HG03135 (cell line): ENCODE results near the gene EZH2.
A peak's percentile ranks its signal among the peaks of the same experiment; 100 is the strongest.

Experiments
- ATAC-seq: cut with Tn5 transposase; IDR thresholded peaks from one replicate; pipeline ENCODE4 v1.9.1; 2021; ENCODE audit warnings: mild to moderate bottlenecking, moderate library complexity; ENCODE audit not compliant: unreplicated experiment

The EZH2 gene

DNA sequence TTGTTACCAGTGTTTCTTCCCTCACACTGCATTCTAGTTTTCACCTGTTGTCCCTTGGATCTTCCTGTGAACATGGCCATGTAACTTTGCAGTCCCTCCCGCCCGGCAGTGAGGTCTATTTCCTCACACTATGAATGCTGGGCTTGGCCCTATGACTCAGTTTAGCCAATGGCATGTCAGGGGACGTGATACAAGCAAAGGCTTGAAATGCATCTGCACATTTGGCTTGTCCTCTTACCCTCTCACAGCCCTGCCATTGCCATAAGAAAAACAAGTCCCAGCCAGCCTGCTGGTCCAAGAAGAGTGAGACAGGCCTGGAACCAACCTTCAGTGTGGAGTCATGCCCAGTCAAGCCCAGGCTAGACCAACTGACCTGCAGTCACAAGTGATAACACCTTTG is 17.1 kb upstream of the EZH2 start:
- no peak for ATAC-seq

GRCh38 chr7:148898845-148899484 is 14.9 kb upstream of the EZH2 start:
- ATAC-seq: no peak

DNA sequence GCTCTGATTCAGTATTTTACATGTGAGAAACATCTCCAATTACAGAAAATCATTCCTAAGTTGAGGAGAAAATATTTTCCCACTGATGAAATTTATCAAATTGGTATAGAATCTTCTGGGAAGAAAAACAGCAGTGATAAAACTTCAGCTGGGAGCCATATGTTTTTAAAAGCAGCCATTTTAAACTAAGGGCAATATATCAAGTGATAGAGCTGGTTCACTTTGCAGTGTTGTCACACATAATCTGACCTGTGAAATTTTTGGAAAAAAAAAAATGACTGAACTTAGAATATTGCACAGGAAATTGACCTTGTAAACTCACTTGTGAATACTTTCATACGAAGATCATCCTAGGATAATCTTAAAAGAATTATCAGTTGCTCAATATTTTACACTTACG is 10.5 kb upstream of the EZH2 start:
- ATAC-seq: no peak

- no peak for ATAC-seq
Observed at GRCh38 chr7:148893071-148893470, 9.0 kb upstream of the EZH2 start.

GRCh38 chr7:148888300-148888699 is 4.2 kb upstream of the EZH2 start:
- ATAC-seq: no peak

DNA sequence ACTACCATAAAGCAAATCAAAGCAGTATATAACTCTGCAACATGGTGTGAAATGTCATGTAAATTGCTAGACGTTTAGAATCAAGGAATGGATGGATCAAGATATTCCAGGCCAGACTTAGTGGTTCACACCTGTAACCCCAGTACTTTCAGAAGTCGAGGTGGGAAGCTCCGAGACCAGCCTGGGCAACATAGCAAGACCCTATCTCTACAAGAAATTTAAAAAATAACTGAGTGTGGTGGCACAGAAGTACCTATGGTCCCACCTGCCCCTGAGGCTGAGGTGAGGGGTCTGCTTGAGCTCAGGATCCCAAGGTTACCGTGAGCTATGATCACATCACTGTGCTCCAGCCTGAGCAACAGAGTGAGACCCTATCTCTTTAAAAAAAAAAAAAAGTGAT is 2.8 kb upstream of the EZH2 start:
- no peak for ATAC-seq

DNA sequence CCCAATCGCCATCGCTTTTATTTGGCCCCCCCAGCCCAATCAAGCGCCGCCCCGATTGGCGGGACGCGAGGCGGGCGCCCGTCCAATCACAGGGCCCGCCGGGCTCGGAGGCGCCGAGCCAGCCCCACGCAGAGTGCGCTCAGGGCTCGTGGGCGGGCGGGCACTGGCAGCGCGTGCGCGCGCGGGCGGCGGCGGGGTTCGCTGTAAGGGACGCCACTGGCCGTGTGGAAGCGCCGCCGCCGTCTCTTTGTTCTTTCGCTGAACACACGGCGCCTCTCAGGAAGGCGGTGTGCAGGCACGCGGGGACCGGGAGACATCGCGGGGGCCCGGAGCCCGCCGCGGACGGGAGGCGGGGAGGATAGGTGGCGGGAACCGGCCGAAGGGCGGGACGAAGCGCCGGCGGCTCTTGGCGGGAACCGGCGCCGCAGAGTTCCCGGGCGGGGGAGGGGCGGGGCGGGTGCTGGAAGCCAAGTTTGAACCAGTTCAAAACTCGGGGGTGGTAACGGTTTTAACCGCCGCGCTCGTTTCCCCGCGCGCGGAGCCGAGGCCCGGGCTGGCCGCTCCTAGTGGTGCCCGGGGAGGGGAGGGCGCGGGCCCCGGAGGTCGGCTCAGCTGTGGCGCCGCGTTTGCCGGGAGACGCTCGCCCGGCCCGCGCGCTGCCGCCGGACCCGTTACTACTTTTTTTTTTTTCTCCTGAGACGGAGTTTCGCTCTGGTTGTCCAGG is 370 bp upstream of the EZH2 start:
- peak; percentile 88 for ATAC-seq

DNA sequence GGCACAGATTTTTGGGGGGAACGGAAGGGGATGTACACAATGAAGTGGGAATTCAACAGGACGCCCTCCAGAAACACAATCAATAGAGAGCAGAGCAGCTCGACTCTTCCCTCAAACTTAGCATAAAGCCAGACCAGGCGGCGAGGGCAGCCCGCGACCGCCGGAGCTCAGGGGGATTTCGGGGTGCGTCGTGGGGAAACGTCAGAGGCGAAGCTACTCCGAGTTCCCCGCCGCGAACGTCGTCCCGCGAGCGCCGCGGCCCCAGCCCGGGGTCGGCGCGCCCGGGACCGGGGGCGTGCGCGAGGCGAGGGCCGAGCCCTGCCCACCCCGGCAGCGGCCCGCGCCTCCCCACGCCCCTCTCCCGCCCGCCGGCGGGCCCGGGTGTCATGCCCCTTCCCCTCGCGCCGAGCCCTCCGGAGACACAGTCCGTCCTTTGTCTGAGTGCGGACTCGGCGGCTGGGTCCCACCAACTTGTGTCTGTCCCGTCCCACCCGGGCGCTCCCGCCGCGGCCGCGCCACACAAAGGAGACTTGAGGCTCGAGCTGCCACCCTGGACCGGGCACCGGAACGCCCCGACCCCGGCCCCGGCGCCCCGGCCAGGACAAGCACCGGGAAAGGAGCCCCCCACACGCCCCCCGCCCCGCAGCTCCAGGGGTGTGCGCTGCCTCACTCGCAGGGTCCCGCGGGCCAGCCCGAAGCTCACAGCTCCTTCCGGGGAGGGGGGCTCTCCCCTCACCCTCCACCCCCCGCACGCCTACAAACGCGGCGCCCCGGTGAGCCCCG is 634 bp downstream of the EZH2 start:
- ATAC-seq: peak; percentile 34

GRCh38 chr7:148882841-148883265 is 1.2 kb downstream of the EZH2 start:
- ATAC-seq: no peak

GRCh38 chr7:148882192-148882591 is 1.9 kb downstream of the EZH2 start:
- ATAC-seq: no peak

DNA sequence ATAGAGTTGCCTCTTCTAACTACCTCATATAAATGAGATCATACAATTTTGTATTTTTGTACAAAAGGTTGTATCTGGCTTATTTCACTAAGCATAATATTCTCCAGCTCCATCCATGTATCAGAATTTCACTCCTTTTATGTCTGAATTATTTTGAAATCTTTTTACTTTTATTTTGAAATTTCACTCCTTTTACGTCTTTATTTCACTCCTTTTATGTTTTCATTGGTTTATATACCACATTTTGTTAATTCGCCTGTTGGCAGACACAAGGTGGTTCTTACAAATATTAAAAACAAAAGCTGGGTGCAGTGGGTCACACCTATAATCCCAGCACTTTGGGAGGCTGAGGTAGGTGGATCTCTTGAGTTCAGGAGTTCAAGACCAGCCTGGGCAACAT is 5.8 kb downstream of the EZH2 start:
- ATAC-seq: no peak

- ATAC-seq: no peak
Observed at GRCh38 chr7:148877517-148877916, 6.6 kb downstream of the EZH2 start.

- ATAC-seq: no peak
Observed at GRCh38 chr7:148872188-148872587, 11.9 kb downstream of the EZH2 start.

DNA sequence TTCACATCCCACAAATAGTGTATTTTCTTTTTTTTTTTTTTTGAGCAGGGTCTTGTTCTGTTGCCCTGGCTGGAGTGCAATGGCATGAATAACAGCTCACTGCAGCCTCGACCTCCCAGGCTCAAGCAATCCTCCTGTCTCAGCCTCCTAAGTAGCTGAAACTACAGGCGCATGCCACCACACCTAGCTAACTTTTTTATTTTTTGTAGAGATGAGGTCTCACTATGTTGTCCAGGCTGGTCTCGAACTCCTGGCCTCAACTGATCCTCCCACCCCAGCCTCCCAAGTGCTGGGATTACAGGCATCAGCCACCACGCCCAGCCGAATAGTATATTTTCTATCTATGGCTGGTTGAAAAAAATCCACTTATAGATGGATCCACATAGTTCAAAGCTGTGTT is 12.5 kb downstream of the EZH2 start:
- no peak for ATAC-seq

GRCh38 chr7:148871030-148871429 is 13.1 kb downstream of the EZH2 start:
- no peak for ATAC-seq

DNA sequence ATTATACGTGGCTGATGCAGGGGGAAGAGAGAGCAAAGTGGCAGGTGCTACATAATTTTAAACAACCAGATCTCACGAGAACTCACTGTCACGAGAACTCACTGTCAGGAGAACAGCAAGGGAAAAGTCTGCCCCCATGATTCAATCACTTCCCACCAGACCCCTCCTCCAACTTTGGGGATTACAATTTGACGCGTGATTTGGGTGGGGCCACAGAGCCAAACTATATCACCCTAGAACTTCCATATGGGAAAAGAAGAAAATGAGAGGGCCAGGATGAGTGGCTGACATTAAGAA is 15.8 kb downstream of the EZH2 start:
- no peak for ATAC-seq

- ATAC-seq: no peak
Observed at GRCh38 chr7:148867596-148868377, 16.3 kb downstream of the EZH2 start.

GRCh38 chr7:148866362-148866761 is 17.7 kb downstream of the EZH2 start:
- no peak for ATAC-seq

DNA sequence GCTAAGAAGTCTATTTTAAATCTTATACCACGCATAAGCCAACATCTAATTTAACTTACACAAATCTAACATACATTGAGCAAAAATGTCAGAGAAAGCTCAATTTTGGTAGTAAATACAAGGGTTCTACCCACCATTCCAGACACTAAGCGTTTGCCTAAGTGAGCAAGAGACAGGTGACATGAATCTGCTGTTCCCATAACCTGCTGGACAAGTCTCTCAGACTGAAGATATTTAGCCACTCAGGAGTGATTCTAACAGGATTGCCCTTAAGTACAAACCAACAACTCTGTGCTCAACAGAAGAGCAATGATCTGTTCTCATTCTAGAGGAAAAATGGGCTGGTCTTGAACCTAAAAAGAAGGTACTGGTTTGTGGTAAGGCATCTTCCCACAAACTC is 18.8 kb downstream of the EZH2 start:
- no peak for ATAC-seq

GRCh38 chr7:148863324-148863723 is 20.8 kb downstream of the EZH2 start:
- ATAC-seq: no peak

DNA sequence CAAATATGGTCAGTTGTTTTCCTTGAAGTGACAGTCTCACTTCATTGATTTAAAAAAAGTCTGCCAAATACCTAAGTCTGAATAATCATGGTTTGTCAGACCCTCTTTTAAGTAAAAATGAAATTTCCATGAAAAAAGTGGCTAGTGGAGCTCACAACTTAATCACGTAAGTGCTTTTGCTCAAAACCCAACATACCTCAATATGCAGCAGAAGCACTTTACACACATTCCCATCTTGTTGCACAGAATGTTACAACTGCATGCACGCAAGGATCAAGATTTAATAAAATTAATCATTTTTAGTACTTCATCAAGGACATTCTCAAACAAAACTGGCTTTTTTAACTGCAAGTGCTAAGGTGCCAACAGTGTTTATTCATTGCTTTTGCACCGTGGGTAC is 21.6 kb downstream of the EZH2 start:
- no peak for ATAC-seq
